Stimulated activated CD4-positive, alpha-beta T cell treated with anti-CD3 and anti-CD28 coated beads, TNF-alpha, amount 100 ng/mL, for 24 hours (primary cell): ENCODE measurements around the gene KRTAP10-7.
"Not testable (repeated sequence)": the region's sequence is repeated elsewhere in the genome, so short reads cannot be mapped to it uniquely, and the experiment has no call there.

Experiments
- DNase-seq, 3 experiments: peaks; one replicate each; pipeline ENCODE4 v3.0.0-alpha.2; 2020; ENCODE audit warnings: low read depth in 3 of 3

KRTAP10-7 gene

DNA sequence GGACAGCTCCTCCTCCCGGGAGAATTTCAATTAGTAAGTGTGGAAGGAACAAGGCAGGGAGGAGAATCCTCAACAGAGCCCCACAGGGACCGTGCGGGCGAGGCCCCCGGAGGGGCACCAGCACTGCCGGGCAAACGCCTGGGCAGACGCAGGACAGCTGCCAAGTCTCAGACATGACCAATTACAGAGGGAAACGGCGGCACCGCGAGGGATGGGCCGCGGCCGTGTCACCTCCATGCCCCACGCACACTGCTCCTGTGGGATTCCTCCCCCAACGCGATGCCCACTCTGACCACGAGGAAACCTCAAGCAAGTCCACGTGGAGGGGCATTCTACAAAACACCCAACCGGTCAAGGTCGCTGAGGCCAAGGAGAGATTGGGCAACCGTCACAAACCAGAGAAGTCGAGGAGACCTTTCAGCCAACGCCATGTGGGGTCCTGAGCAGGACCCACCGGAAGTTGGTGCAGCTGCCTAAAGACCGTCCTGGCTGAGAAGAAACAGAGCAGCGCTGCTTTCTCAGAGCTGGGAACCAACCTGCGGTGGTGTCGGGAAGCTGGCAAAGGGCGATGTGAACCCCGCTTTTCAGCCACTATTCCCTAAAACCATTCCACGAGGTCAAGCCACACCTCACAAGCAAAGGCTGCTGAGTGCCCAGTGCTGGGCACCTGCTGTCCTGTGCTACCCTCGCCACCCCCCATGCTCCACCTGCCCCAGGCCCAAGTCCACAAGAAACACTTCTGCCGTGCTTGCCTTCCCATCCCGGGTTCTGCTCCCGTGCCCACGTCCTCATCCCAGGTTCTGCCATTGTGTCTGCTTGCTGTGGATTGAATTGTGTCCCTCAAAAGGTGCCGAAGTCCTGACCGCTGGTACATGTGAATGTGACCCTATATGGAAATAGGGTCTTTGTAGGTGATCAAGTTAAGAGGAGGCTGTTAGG lies 28.3 kb upstream of the KRTAP10-7 start:
- DNase-seq = no peak

DNA sequence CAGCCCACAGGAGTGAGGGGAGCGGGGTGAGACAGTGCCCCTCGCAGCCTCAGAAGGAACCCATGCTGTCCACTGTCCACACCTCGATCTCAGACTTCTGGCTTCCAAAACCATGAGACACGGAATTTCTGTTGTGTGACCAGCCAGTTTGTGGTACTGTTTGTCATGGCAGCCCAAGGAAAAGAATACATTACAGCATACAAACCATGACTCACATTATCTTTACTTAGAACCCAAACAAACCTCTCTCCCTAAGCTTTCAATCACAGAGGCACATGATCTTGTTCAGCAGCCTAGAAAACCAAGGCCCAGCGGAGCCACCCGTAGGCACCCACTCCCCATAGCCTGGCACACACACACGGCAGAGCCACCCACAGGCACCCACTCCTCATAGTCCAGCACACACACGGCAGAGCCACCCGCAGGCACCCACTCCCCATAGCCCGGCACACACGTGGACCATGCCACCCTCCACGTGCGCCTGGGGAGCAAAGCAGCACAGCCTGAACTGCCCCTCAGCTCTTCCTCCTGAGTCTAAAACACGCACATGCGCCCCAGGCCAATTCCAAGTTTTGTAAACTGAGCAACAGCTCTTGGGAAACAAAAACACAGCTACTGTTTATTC lies 27.3 kb upstream of the KRTAP10-7 start:
- DNase-seq = no peak

DNA sequence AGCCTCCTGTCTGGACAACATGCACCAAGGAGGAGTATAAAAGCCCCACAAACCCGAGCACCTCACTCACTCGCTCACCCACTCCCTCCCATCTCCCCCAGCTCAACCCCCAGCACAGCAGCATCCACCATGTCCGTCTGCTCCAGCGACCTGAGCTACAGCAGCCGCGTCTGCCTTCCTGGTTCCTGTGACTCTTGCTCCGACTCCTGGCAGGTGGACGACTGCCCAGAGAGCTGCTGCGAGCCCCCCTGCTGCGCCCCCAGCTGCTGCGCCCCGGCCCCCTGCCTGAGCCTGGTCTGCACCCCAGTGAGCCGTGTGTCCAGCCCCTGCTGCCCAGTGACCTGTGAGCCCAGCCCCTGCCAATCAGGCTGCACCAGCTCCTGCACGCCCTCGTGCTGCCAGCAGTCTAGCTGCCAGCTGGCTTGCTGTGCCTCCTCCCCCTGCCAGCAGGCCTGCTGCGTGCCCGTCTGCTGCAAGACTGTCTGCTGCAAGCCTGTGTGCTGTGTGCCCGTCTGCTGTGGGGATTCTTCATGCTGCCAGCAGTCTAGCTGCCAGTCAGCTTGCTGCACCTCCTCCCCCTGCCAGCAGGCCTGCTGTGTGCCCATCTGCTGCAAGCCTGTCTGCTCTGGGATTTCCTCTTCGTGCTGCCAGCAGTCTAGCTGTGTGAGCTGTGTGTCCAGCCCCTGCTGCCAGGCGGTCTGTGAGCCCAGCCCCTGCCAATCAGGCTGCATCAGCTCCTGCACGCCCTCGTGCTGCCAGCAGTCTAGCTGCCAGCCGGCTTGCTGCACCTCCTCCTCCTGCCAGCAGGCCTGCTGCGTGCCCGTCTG lies 26.6 kb upstream of the KRTAP10-7 start, which contains the start of gene KRTAP10-4:
Gene KRTAP10-4 (plus strand): TSS at position 100 of the 827 bp plus-strand sequence. CDS start 30 bp downstream, at position 130.
- DNase-seq = not testable (repeated sequence)

DNA sequence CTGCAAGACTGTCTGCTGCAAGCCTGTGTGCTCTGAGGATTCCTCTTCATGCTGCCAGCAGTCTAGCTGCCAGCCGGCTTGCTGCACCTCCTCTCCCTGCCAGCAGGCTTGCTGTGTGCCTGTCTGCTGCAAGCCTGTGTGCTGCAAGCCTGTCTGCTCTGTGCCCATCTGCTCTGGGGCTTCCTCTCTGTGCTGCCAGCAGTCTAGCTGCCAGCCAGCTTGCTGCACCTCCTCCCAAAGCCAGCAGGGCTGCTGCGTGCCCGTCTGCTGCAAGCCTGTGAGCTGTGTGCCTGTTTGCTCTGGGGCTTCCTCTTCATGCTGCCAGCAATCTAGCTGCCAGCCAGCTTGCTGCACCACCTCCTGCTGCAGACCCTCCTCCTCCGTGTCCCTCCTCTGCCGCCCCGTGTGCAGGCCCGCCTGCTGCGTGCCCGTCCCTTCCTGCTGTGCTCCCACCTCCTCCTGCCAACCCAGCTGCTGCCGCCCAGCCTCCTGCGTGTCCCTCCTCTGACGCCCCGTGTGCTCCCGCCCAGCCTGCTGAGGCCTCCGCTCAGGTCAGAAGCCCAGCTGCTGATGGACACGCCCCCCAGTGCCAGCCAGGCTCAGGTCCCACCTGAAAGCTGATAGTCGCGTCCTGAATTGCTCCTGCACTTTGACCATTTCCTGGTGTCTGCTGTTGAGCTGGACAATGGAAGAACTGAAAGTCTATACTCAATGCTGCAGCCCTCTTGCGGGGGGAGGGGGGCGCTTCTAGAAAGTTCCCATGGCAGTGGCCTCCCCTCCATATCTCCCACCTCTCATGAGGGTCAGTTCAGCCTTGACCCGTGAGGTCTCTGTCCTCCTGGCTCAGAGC lies 25.7 kb upstream of the KRTAP10-7 start:
- DNase-seq = no peak

DNA sequence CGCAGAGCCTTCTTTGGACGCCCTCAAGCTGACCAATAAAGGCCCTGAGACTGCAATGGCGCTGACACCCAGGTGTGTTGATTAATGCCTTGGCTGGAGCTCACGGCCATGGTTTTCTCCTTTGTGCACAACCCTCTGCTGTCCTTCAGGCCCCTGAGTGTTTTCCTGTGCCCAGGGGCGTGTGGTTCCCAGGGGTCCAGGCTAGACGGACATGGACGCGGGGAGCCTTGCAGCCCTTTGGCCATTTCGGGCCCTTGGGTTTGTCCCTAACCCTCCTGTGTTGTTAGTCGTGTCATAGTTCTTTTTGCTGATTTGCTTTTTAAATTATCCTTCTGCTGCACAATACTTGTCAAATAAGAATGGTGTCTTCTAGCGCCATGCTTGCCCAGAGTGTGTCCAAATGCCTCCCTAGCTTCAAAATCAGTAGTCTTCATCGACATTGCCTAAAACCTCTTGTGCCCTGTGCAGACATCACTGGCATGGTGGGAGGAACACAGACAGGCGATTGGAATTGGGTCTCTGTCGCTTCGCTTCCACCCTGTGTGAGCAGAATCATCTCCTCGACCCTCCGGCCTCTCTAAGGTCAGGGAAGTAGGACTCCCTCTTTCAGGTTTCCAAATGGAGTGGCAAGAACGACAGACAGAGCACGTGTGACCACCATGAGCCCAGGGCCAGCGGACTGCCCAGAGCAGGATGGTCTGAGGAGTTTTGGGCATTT lies 24.9 kb upstream of the KRTAP10-7 start:
- no peak for DNase-seq

DNA sequence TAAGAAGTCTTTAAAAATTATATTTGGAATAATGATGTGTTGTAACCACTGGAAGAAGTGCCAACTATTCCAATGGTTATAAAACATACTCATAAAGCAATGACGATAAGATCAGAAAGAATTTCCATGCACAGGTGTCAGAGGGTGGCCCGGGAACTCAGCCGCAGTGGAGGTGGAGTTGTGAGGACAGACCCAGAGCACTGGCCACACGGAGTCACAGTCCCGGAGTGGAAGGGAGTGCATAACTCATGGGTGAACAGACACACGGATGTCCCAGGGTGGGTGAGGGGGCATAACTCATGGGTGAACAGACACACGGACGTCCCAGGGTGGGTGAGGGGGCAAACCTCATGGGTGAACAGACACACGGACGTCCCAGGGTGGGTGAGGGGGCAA lies 24.4 kb upstream of the KRTAP10-7 start:
- DNase-seq = no peak

DNA sequence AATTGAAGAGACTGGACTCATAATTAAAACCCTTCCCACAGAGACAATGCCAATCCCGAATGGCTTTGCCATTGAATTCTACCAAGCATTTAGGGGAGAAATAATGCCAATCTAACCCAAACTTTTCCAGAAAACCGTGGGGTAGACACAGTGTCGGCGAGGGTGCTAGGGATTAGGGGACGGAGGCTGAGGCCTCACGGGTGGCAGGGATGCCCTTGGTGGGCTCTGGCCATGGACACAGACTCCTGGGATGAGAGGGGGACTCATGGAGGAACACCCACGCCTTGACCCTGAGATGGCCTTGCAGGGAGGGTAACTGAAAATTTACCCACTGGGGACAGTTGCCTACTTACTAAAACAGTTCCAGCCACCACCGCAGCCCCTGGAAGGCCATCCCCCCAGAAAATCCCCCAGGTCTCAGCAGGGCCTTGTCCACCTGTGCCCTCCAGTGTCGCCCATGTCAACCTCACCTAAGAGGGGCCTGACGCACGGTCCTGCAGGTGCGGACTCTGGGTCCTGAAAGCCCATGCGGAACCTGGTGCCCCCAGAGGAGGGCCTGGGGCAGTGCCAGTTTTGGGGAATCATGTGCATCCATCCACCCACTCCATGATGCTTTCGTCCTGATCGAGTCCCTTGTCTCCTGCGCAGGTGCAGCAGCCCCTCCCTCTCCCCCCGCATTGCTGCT lies 21.9 kb upstream of the KRTAP10-7 start:
- no peak for DNase-seq

DNA sequence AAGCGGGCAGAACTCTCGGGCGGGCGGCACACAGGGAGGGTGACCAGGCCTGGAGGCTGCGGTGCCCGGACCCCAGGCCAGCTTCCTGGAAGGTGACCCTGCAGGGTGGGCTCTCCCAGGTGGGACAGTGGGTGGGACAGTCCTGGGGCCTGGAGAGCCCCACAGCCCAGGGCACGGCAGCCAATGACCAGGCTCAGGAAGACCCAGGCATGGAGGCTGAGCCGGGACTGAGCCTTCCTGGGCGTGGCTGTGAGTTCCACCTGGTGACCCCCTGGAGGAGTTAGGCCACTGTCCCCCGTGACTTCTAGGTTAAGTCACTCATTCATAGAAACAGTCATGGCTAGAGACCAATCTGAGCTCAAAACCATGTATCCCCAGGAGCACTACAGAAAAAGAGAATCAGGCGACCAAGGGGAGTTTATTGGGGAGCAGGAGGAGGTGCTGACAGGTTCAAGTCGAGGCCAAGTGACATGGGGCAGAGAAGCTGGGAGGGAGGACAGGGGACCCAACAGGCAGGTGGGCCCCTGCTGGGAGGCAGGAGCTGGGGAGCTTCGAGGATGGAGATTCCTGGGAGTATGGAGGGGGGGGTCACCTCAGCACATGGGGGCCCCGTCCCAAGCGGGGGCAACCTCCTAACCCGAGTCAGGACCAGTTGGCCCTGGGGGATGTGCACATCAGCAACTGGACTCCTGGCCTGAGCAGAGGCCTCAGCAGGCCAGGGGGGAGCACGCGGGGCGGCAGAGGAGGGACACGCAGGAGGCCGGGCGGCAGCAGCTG lies 21.2 kb upstream of the KRTAP10-7 start:
- DNase-seq = no peak

DNA sequence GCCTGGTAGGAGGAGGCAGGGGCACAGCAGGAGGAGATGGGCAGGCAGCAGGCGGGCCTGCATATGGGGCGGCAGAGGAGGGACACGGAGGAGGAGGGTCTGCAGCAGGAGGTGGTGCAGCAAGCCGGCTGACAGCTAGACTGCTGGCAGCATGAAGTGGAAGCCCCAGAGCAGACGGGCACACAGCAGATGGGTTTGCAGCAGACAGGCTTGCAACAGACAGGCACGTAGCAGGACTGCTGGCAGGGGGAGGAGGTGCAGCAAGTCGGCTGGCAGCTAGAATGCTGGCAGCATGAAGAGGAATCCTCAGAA lies 20.6 kb upstream of the KRTAP10-7 start:
- no peak for DNase-seq

DNA sequence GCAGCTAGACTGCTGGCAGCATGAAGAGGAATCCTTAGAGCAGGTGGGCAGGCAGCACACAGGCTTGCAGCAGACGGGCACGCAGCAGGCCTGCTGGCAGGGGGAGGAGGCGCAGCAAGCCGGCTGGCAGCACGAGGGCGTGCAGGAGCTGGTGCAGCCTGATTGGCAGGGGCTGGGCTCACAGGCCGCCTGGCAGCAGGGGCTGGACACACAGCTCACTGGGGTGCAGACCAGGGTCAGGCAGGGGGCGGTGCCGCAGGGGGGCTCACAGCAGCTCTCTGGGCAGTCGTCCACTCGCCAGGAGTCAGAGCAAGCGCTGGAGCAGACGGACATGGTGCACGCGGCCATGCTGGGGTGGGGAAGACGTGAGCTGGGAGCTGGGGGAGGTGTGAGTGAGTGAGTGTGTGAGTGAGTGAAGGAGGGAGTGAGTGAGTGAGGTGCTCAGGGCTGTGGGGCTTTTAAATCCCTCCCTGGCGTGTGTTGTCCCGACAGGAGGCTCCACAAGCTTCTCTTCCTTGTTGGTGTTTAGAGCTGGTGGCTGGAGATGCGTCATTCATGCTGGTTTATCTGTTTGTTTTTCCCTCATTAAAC lies 20.1 kb upstream of the KRTAP10-7 start, which contains the start of gene KRTAP10-5:
Gene KRTAP10-5 (minus strand): TSS at position 374 of the 591 bp plus-strand sequence. CDS start 26 bp downstream, at position 348.
- DNase-seq = not testable (repeated sequence)

DNA sequence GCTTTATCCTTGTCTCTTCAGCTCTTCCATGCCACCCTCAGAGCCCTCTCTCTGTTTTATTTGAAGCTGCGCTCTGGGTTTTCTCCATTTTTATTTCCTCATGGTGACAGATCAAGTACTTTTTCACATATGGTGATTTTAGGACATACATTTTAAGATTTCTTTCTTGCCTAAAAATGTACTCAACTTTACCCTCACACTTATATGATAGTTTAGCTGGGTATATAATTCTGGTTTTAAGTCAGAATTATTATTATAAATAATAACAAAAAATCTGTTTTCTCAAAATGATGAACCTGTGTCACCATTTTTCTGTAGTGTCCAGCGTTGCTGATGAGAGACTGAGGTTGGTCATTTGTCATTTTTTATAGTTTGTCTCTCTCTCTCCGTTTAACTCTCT lies 19.2 kb upstream of the KRTAP10-7 start:
- no peak for DNase-seq

DNA sequence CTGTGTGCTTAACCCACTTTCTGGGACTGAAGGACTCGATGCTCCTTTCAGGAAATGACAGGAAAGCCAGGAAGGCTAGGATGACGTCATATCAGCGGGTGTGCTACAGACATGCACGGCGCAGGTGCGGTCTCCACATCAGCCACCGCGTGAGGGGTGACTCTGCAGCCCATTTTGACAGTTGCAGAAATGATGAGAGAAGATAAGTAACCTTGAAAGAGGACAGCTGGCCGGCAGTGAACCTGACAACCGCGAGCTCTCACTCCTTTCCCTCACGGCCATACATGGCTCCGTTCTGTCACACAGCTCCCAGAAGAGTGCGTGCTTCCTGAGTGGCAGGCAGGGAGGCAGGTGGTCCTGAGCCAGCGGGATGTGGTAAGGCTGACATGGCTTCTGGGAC lies 18.3 kb upstream of the KRTAP10-7 start:
- no peak for DNase-seq

DNA sequence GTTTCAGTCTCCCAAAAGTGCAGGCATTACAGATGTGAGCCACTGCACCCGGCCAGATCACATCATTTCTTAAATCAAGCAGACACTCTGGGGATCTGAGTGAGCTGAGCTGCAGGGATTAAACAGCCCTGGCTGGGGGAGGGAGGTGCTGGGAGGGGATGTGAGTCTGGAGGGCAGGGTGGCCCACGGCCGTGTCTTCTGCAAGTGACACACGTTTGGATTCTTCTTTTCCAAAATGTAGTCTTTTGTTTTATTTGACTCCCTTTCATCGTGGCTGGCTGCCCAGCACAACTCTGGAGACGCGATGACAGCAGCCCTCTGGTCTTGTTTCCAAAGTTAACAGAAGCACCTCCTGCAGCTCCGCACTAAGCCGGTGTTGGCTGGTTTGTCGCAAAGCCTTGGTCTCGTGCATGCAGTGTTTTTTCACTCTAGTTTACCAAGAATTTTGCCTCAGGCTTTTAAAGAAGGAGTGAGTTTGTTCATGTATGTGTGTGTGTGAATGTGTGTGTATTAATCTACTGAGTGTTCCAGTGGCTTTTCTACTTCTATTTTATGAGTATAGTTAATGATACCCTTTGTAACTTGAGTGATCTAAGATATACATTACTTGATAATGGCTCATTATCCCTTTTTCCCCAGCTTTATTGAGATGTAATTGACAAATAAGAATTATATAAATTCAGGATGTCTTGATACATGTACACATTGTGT lies 17.2 kb upstream of the KRTAP10-7 start:
- DNase-seq = no peak

DNA sequence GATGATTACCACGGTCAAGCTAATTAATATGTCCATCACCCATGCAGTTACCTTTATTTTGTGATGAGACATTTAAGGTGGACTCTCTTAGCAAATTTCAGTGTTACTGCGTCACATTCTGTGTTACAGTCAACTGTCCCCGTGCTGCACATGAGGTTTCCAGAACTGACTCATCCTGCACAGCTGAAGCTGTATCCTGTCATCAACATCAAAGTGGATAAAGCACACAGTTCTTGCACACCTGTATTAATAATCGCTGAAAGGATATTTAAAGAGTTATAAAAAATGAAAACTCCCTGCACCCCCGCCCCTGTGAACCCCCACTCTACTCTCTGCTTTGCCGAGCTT lies 16.6 kb upstream of the KRTAP10-7 start:
- DNase-seq = peak in 2 of 3 experiments; percentile 5 to 22

DNA sequence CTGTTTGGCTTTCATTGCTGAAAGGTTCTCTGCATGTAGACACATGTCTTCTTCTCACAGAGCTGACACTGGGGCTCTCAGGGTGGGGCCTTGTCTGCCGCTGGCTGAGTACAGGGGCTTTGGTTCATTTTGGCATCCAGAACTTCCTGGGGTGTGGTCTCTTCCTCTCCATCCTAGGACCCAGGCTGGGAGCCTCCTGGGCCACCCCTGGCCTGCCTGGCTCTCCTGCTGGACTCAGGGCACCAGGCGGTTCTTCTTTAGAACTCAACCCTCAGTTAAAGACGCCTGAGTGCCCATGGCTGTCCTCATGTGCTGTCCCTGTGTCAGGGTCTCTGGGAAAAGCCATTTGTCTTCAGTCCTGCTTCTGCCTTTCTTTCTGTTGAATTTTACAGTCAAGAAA lies 14.5 kb upstream of the KRTAP10-7 start:
- no peak for DNase-seq

DNA sequence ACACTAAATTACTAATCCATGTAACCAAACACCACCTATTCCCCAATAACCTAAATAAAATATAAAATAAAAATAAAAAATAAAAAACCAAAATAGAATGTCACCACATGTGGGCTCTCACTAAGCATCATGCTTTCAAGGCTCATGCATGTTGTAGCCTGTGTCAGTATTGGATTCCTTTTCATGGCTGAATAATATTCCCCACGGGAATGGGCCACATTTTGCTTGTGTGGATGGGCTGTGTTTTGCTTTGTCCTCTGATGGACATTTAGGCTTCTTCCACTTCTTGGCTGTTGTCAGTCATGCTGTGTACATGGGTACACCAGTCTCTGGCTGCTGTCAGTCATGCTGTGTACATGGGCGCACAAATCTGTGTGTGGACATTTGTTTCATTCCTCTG lies 11.3 kb upstream of the KRTAP10-7 start:
- no peak for DNase-seq

DNA sequence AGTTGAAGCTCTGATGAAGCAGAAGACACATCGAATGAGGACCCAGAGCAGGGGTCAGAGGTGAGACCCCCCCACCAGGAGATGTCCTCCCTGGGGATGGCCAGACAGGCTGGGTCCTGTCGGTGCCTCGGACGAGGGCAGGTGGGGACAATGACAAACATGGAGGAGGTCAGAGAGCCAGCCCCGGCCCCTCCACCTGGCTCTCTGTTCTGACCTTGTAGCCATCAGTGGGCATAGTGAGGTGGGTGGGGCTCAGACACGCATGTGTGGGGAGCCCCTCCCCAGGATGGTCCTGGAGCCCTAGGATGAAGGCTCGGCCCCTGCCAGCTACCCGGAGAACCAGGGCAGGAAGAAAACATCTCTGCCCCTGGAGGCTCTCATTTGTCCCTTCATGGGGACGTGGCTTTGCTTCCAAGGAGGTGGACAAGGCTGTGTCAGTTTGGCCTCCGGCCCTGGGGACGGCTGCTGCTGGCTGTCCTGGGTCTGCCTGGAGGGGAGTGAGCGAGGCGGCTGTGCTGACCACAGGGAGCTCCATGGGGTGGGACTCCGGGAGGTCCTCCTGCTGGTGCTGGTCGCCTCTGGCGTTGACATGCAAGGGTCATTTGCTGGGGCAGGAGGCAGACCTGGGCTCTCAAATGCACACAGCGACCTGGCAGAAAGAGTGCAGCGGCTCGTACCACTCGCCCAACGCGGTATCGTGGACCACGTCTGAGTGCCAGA lies 10.7 kb upstream of the KRTAP10-7 start:
- DNase-seq = no peak

DNA sequence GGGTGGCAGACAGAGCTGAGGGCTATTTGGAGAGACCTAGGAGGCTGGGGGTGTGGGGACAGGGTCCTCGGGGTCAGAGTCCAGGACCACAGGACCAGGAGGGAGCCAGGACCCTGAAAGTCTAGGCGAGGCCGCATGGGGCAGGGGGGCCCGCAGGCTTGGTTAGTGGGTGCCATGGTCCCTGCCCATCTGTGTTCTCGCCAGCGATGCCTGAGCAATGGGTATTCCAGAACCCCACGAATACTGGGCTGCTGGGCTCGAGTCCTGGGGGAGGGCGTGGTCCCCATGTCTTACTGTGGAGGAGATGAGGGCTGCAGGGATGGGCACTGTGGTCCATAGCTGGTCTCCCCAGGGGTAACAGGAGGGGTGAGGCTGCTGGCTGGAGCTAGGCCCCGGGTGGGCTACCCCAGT lies 10.1 kb upstream of the KRTAP10-7 start:
- no peak for DNase-seq
